ENCODE measurements around the gene LPCAT1.

DNA sequence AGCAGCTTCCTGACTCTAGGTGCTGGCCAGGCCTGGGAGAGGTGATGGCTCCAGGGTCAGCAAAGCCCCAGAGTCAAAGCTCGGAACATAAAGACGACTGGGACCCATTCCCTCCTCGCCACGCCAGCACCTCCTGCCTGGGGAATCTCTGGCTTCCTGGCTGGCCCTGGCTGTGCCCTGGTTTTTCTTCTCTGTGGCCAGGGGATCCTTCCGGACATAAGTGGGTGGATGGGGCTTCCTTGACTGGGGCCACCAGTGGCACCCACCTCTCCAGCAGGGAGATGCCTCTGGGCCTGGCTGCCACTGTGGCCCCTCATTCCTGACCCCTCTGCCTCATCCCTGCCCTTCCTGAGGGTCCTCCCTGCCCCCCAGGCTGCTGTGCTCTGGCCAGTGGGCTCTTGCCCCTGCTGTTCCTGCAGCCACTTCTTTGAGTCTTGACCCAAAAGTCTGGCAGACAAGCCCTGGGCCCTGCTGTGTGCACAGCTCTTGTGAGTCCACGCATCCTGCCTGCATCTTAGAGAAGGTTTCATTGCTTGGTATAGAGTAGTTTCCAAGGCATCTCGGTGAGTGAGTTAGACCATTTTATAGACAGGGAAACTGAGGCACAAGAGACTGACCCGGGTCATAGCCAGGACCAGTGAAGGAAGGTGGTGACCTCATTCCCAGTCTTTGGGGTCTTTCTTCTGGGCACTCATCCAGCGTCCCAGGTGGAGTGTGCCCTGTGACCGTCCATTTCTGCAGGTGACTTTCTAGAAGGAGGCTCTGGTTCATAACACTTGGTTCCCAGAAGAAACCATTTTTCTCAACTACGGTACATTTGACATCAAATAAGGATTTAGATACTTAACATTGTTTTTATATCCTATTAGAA, 17.3 kb upstream of the LPCAT1 start:
- TF ChIP-seq, protein P1, sequence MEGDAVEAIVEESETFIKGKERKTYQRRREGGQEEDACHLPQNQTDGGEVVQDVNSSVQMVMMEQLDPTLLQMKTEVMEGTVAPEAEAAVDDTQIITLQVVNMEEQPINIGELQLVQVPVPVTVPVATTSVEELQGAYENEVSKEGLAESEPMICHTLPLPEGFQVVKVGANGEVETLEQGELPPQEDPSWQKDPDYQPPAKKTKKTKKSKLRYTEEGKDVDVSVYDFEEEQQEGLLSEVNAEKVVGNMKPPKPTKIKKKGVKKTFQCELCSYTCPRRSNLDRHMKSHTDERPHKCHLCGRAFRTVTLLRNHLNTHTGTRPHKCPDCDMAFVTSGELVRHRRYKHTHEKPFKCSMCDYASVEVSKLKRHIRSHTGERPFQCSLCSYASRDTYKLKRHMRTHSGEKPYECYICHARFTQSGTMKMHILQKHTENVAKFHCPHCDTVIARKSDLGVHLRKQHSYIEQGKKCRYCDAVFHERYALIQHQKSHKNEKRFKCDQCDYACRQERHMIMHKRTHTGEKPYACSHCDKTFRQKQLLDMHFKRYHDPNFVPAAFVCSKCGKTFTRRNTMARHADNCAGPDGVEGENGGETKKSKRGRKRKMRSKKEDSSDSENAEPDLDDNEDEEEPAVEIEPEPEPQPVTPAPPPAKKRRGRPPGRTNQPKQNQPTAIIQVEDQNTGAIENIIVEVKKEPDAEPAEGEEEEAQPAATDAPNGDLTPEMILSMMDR (IDR thresholded peaks at IDR 0.05; ENCODE audit: low read depth, low read length, poor library complexity, severe bottlenecking): no peak
- no peak for TF ChIP-seq EZH2phosphoT487 (IDR thresholded peaks at IDR 0.05; ENCODE audit: borderline replicate concordance, low read length)
